ENCODE data around the gene TMEM35A. TPM values are rescaled to one million over a fixed set of nuclear protein-coding genes. Genes with fewer than 3 reads are reported as not detected.
A peak's percentile ranks its signal among the peaks of the same experiment; 100 is the strongest.

The TMEM35A gene
- total RNA-seq, 2 donors from 2014 or later: not detected

GRCh38 chrX:101091817-101092216 lies 13.1 kb downstream of the TMEM35A start:
- Mint-ChIP-seq H3K4me3 (no peak overlapping the region), H3K9me3 (no peaks in the 10 kb centered on the region), H3K27me3 (no peaks in the 10 kb centered on the region), H3K36me3 (ENCODE audit: low read depth) (no peaks in the 10 kb centered on the region), H3K27ac (peak overlapping the region; percentile 47), H3K4me1 (no peaks in the 10 kb centered on the region)
- no peak for ATAC-seq (replicated peaks)

GRCh38 chrX:101097546-101098453 lies 19.1 kb downstream of the TMEM35A start, which contains the start of gene CENPI:
CENPI (plus strand) TSS chrX:101098204; CDS start chrX:101101071, 2,867 bp downstream.
- H3K4me3 Mint-ChIP-seq: peak within 1 kb of the TSS; percentile 88
- peaks cover 13% of the 10 kb centered on the region for H3K4me1 Mint-ChIP-seq

GRCh38 chrX:101108284-101108683 lies 29.6 kb downstream of the TMEM35A start:
- Mint-ChIP-seq H3K27me3 (no peaks in the 10 kb centered on the region), H3K36me3 (ENCODE audit: low read depth) (peaks cover 23% of the 10 kb centered on the region), H3K27ac (no peak overlapping the region), H3K9me3 (no peaks in the 10 kb centered on the region), H3K4me1 (no peaks in the 10 kb centered on the region), H3K4me3 (no peak overlapping the region)
- ATAC-seq (replicated peaks): no peak

More at GRCh38 chrX:101097546-101098453, 19.1 kb downstream of the TMEM35A start, which contains the start of gene CENPI:
- peak; percentile 99 for ATAC-seq (replicated peaks)
- Mint-ChIP-seq H3K36me3 (ENCODE audit: low read depth) (peaks cover 15% of the 10 kb centered on the region), H3K9me3 (no peaks in the 10 kb centered on the region), H3K27ac (peak within 1 kb of the TSS; percentile 65), H3K27me3 (no peaks in the 10 kb centered on the region)

DNA sequence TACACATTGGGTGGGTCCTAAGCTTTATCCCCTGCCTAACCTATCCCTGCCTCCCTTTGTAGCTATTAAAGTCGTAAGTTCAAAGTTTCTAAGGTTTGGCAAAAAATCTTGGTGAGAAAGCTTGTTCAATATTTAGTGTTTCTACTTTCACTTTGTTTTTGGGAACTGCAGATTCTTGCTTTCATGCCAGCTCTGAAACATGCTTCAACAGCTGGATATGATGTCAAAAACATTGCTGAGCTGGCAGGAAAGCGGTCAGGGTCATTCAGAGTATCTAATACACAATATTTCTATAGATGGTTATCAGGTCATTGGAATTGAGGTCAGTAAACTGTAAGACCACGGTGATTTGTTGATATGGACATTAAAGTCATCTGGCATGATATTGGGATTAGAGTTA lies 39.0 kb downstream of the TMEM35A start:
- Mint-ChIP-seq H3K4me3 (no peak overlapping the region), H3K9me3 (no peaks in the 10 kb centered on the region), H3K36me3 (ENCODE audit: low read depth) (peaks cover 30% of the 10 kb centered on the region), H3K4me1 (no peaks in the 10 kb centered on the region), H3K27me3 (no peaks in the 10 kb centered on the region), H3K27ac (no peak overlapping the region)
- no peak for ATAC-seq (replicated peaks)

- peaks cover 28% of the 10 kb centered on the region for H3K36me3 Mint-ChIP-seq (ENCODE audit: low read depth)
- no peaks in the 10 kb centered on the region for H3K27me3 Mint-ChIP-seq
- no peak for ATAC-seq (replicated peaks)
- no peaks in the 10 kb centered on the region for H3K4me1 Mint-ChIP-seq
- H3K4me3 Mint-ChIP-seq: no peak overlapping the region
- no peak overlapping the region for H3K27ac Mint-ChIP-seq
- no peaks in the 10 kb centered on the region for H3K9me3 Mint-ChIP-seq
Observed at GRCh38 chrX:101136235-101136634, 57.6 kb downstream of the TMEM35A start.

Other genes starting within 250 kb of the TMEM35A start
- not detected for gene NOX1, start 204.5 kb upstream of the TMEM35A start, total RNA-seq
- gene XKRX, start 150.0 kb upstream of the TMEM35A start, total RNA-seq: under 1 TPM; 0.13 to 0.34 TPM
- gene ARL13A, start 109.2 kb upstream of the TMEM35A start, total RNA-seq: not detected
- gene TRMT2B, start 26.8 kb upstream of the TMEM35A start, total RNA-seq: 10 to 100 TPM; 25.7 to 29.2 TPM
- 10 to 100 TPM; 18.6 to 28.1 TPM for gene CENPI, start 19.3 kb downstream of the TMEM35A start, total RNA-seq
- gene DRP2, start 140.9 kb downstream of the TMEM35A start, total RNA-seq: 1 to 10 TPM in 1 of 2 donors, under 1 TPM in 1; 0.90 to 1.6 TPM
- gene TAF7L, start 212.5 kb downstream of the TMEM35A start, total RNA-seq: under 1 TPM in 1 of 2 donors, not detected in 1; 0.11 TPM

All from activated T-helper 17 cell treated with anti-CD3 and anti-CD28 coated beads, Interleukin-2, amount 50 U/mL, for 72 hours (primary cell).